DND-41 (cell line): Measurements from ENCODE around the gene ZBTB7B.

ENCODE experiments used
- ATAC-seq: fragments of 200-7000 bp; cut with Tn5 transposase; 3 replicates; pipeline ENCODE4 v1.9.1; 2021; ENCODE audit warnings: low read depth; ENCODE audit not compliant: insufficient read depth
- DNase-seq: peaks from one replicate; pipeline ENCODE4 v3.0.0-alpha.2; 2020
- H2AFZ ChIP-seq: 2 replicates; pipeline ENCODE4 v1.6.0; 2012; ENCODE audit warnings: low read depth, low read length
- H3K27ac ChIP-seq: 2 replicates; pipeline ENCODE4 v1.5.1; 2012; ENCODE audit warnings: low read length, inconsistent platforms
- H3K27me3 ChIP-seq: fragments of 200-600 bp; sonication (generic); 2 replicates; pipeline ENCODE4 v1.6.0; 2012; ENCODE audit warnings: low read length, mild to moderate bottlenecking, inconsistent platforms; ENCODE audit not compliant: insufficient read depth, poor library complexity
- H3K36me3 ChIP-seq: 2 replicates; pipeline ENCODE4 v1.5.1; 2012; ENCODE audit warnings: low read length, inconsistent platforms; ENCODE audit not compliant: insufficient read depth
- H3K4me1 ChIP-seq: 2 replicates; pipeline ENCODE4 v1.5.1; 2012; ENCODE audit warnings: mild to moderate bottlenecking, low read length; ENCODE audit not compliant: insufficient read depth
- H3K4me2 ChIP-seq: 2 replicates; pipeline ENCODE4 v1.6.0; 2012; ENCODE audit warnings: mild to moderate bottlenecking, moderate library complexity, low read length, inconsistent platforms; ENCODE audit not compliant: insufficient read depth
- H3K4me3 ChIP-seq, 2 experiments: fragments of 200-600 bp in 1 of 2; shearing (Covaris generic) in 1 of 2; 2 replicates each; pipeline ENCODE4 v1.5.1; 2012 to 2016; ENCODE audit warnings: inconsistent platforms in 2 of 2, low read length in 2 of 2, mild to moderate bottlenecking in 2 of 2, low read depth in 1 of 2, moderate library complexity in 1 of 2
- H3K79me2 ChIP-seq: 2 replicates; pipeline ENCODE4 v1.6.0; 2012; ENCODE audit warnings: low read length, inconsistent platforms; ENCODE audit not compliant: insufficient read depth
- H3K9ac ChIP-seq: 2 replicates; pipeline ENCODE4 v1.6.0; 2012; ENCODE audit warnings: low read depth, mild to moderate bottlenecking, inconsistent platforms, low read length, moderate library complexity
- H3K9me3 ChIP-seq: 2 replicates; pipeline ENCODE4 v1.5.1; 2012; ENCODE audit warnings: low read length, moderate library complexity, mild to moderate bottlenecking, inconsistent platforms; ENCODE audit not compliant: insufficient read depth, severe bottlenecking
- H4K20me1 ChIP-seq: 2 replicates; pipeline ENCODE4 v1.6.0; 2012; ENCODE audit warnings: low read length; ENCODE audit not compliant: insufficient read depth
- CTCF ChIP-seq: IDR thresholded peaks from 2 replicates; pipeline ENCODE4 v1.5.1; 2012; ENCODE audit warnings: borderline replicate concordance, low read length, moderate library complexity, mild to moderate bottlenecking; ENCODE audit not compliant: poor library complexity, severe bottlenecking; ENCODE audit errors: extremely low read depth
- EZH2 ChIP-seq: IDR thresholded peaks from 3 replicates; pipeline ENCODE4 v1.6.1; 2012; ENCODE audit warnings: borderline replicate concordance, low read depth, mild to moderate bottlenecking, moderate library complexity, low read length, inconsistent platforms; ENCODE audit not compliant: severe bottlenecking

The ZBTB7B gene

GRCh38 chr1:154970631-154971340 lies 31.8 kb upstream of the ZBTB7B start, which contains the start of gene SHC1:
TSS of gene SHC1 (minus strand) at chr1:154970747. CDS start at chr1:154970526, 221 bp downstream.
- Histone ChIP-seq H3K9ac (no peak within 1 kb of the TSS; the same call in 1 of the 2 replicates), H3K36me3 (peaks cover 55% of the 10 kb centered on the region), H3K79me2 (peaks cover 57% of the 10 kb centered on the region), H3K4me1 (peaks cover 37% of the 10 kb centered on the region), H3K27ac (0 out of 2 replicates have a peak within 1 kb of the TSS, but pooled peaks have one; percentile 22), H4K20me1 (peaks cover 39% of the 10 kb centered on the region), H3K4me3 (no peak within 1 kb of the TSS), H3K27me3 (no peaks in the 10 kb centered on the region), H3K9me3 (no peaks in the 10 kb centered on the region), H2AFZ (no peak within 1 kb of the TSS), H3K4me2 (peak within 1 kb of the TSS; percentile 46)
- DNase-seq: peak; percentile 51
- no peak for ATAC-seq
- TF ChIP-seq CTCF: no peak
- TF ChIP-seq EZH2: no peak

- TF ChIP-seq CTCF: no peak
- TF ChIP-seq EZH2: no peak
- Histone ChIP-seq H3K4me3 (no peak overlapping the region), H3K4me2 (peak overlapping the region; percentile 46), H3K79me2 (peaks cover 64% of the 10 kb centered on the region), H4K20me1 (peaks cover 46% of the 10 kb centered on the region), H3K27me3 (no peaks in the 10 kb centered on the region), H3K9ac (no peak overlapping the region), H2AFZ (no peak overlapping the region), H3K9me3 (no peaks in the 10 kb centered on the region), H3K27ac (0 out of 2 replicates have a peak overlapping the region, but pooled peaks have one; percentile 22), H3K36me3 (peaks cover 53% of the 10 kb centered on the region), H3K4me1 (peaks cover 44% of the 10 kb centered on the region)
- ATAC-seq: no peak
- no peak for DNase-seq
These were observed 31.1 kb upstream of the ZBTB7B start for GRCh38 chr1:154971341-154971998.

- Histone ChIP-seq H3K36me3 (peaks cover 53% of the 10 kb centered on the region), H3K79me2 (peaks cover 71% of the 10 kb centered on the region), H3K4me1 (peaks cover 51% of the 10 kb centered on the region), H3K9ac (no peak overlapping the region), H4K20me1 (peaks cover 51% of the 10 kb centered on the region), H3K27me3 (no peaks in the 10 kb centered on the region), H3K4me2 (peak overlapping the region; percentile 71; the same call in 1 of the 2 replicates), H3K4me3 (no peak overlapping the region), H3K27ac (no peak overlapping the region), H2AFZ (no peak overlapping the region), H3K9me3 (no peaks in the 10 kb centered on the region)
- TF ChIP-seq CTCF (no peak), EZH2 (no peak)
- ATAC-seq (no peak), DNase-seq (no peak)
These were observed 30.4 kb upstream of the ZBTB7B start for GRCh38 chr1:154972213-154972516.
